ENCODE results near the gene FUT3.
"Not testable (repeated sequence)": the region's sequence is repeated elsewhere in the genome, so short reads cannot be mapped to it uniquely, and the experiment has no call there.

FUT3 gene

DNA sequence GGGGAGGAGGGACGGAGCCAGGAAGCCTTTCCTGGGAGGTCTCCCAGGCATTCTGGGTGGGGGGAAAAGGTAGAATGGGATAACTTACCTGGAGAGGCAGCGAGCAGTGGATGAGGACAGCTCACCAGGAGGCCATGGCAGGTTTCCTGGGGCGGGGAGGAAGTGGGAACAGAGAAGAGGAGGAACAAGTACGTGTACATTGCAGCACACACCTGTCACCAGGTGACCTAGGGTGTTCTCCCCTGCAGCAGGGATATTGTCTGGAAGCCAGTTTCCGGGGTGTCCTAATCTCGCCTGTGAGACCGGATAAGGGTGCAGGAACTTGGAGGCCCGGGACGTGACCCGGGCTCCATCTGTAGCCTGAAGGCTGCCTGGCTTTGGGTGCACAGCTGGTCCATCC is at the start of gene FUT3:
TSS of gene FUT3 (minus strand) at position 148 of the 400 bp plus-strand sequence.
- DNase-seq: no peak

DNA sequence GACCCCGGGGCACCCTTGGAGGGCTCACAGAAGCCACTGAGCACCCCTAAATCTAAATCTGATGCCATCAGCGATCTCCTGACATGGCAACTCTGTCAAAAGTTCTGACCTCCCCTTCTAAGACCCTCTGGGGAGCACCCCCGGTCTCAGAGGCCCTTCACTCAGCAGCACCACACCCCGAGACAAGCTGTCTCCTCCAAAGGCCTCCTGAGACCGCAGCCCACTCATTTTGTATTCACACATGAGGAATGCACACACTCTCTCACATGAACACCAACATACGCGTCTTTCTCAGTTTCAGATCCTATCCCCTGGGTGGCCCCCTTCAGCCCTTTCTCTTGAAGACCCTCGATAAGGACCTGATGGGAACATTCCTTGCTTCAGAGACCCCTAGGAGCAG is 49.7 kb upstream of the FUT3 start:
- no peak for DNase-seq

- no peak for DNase-seq
These were observed 48.7 kb upstream of the FUT3 start for GRCh38 chr19:5899728-5900526.

DNA sequence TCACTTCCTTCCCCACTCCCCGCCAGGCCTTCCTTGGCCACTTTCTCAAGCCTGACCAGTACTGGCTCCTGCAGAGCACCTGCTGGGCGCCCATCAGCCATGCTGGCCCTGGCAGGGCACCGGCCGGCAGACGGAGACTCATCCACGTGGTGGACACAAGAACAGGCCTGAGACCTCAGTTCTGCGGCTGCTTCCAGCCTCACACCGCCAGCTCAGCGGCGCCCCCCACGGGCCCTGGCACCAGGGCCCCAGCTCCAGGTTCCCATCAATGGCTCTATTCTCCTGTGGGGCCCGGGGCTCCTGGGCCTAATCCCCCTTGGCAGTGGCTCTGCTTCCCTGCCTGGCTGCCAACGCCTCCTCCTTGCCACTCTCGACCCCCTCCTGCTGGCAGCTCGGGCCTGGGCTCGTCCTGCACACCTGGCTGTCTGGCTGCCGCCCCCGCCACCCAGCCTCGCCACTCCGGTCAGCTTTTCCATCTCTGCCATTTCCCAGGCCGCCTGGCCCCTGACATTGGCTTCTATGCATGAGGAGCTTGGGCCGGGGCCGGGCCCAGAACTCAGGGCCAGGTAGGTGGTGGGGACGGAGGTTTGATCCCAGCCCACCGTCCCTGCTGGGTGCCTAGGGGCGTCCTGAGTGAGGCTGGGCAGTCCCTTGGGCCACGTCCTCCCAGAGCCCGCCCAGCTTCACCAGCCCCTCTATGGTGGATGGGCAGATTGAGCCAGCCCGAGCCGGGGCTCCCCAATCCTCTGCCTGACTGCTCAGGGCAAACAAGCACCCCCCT is 46.1 kb upstream of the FUT3 start:
- no peak for DNase-seq

GRCh38 chr19:5896365-5897076 is 45.3 kb upstream of the FUT3 start:
- no peak for DNase-seq

GRCh38 chr19:5895890-5896289 is 44.6 kb upstream of the FUT3 start:
- DNase-seq: no peak

DNA sequence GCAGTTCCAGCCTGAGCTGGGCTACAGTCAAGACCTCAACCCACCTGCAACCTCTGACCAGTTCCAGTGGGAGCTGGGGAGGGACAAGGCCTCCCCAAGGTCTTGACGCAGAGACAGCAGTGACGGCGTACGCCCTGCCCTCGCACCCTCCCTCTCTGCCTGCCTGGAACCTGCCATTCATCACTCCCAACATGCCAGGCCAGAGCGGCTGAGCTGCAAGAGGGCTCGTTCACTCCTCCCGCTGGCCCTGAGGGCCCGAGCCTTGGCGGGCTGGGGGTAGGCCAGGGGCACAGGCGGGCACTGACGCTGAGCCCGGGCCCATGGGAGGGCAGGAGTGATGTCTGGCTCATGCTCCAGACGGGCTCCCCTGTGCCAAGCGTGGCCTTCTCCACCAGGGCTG is 44.2 kb upstream of the FUT3 start:
- no peak for DNase-seq

DNA sequence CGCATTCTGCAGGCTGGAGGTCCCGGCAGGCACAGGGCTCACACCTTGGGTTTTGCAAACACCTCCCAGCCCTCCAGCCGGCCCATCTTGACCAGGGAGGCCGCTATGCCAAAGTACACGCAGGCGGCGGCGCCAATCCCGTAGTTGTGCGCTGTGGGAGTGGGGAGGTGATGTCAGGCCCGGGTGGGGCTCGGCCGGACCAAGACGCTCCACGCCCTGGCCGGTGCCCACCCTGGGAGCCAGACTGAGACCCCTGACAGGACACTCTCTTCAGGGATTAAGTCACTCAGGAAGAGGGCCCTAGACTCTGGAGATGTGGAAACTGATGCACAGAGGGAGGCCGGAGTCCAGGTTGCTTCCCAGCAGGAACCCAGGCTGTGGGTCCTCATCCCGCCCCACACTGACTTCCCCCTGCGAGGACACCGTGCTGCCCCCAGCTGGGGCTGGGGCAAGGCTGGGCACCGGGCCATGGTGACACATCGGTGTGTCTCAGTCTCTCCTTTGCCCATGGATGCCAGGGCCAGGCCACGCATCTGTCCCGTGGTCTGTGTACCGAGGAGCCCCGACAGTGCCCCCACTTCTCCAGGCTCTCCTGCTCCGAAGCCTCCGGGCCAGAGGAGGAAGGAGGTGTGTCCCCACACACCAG is 43.6 kb upstream of the FUT3 start:
- no peak for DNase-seq

- DNase-seq: no peak
These were observed 42.9 kb upstream of the FUT3 start for GRCh38 chr19:5893907-5894703.

DNA sequence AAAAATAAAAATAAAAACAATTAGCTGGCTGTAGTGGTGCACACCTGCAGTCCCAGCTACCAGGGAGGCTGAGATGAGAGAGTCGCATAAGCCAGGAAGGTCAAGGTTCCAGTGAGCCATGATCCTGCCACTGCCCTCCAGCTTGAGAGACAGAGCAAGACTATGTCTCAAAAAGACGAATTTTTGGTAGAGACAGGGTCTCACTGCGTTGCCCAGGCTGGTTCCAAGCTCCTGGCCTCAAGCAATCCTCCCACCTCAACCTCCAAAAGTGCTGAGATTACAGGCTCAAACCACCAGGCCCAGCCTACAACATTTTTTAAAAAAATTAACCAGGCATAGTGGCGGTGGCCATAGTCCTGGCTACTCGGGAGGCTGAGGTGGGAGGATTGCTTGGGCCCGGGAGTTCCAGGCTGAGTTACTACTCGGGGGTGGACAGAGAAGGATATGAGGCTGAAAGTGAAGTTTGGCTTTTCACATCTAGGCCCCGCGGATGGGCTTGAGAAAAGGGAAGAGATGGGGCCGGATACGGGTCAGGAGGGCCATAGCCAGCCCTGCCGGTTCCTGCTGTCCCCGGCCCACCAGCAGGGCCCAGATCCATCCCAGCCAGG is 42.2 kb upstream of the FUT3 start:
- DNase-seq: no peak

- DNase-seq: no peak
These were observed 41.6 kb upstream of the FUT3 start for GRCh38 chr19:5892772-5893275.

DNA sequence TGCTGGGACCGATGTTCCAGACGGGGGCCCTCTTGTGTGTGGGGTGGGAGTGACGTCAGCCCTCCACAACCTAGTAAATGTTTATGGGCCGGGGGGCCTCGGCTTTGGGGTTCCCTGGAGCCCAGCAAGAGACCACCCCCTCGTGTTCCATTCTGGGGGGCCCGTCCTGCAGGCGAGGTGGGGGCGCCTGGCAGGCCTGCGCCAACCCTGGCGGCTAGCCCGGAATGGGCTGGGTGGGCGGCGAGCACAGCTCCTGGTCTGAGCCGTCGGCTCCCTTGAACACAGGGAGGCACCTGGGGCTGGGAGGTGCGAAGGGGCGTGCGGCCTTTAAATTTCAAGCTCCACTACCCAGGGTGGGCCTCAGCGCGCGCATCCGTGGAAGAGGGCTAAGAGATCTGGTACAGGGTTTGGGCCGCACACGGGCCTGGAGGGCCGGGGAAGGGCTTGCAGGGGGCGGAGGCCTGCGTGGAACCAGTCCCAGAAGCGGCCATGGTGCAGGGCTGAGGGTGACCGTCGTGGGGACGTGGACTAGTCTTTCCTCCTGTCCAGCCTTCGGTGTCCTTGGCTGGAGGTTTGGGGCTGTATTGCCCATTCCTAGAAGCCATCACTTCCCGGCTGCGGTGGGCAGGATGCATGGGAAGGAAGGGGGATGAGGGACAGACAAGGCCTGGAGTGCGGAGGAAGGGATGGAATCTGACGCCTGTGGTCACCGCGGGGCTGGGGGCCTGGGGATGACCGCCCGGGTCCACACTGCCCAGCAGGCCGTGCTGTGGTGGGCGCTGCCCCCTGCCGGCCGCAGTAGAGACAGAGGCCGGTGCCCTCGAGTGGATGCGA is 40.9 kb upstream of the FUT3 start:
- DNase-seq: no peak

- no peak for DNase-seq
These were observed 40.3 kb upstream of the FUT3 start for GRCh38 chr19:5891572-5891937.

DNA sequence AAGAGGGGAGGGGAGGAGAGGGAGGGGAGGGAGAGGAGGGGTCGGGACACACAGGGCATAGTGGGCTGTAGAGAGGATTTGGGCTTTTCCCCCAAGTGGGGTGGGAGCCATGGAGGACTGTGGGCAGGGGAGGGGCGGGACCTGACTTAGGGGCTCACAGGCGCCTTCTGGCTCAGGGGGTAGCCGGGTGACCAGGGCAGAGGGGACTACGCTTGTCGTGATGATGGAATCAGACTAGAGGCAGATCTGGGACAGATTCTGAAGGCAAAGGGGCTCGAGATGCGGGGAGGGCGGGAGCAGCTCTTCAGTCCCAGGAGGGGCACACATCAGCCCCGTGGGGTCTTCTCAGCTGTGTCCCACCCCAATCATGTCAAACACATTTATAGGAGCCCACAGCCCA is 38.9 kb upstream of the FUT3 start:
- no peak for DNase-seq

DNA sequence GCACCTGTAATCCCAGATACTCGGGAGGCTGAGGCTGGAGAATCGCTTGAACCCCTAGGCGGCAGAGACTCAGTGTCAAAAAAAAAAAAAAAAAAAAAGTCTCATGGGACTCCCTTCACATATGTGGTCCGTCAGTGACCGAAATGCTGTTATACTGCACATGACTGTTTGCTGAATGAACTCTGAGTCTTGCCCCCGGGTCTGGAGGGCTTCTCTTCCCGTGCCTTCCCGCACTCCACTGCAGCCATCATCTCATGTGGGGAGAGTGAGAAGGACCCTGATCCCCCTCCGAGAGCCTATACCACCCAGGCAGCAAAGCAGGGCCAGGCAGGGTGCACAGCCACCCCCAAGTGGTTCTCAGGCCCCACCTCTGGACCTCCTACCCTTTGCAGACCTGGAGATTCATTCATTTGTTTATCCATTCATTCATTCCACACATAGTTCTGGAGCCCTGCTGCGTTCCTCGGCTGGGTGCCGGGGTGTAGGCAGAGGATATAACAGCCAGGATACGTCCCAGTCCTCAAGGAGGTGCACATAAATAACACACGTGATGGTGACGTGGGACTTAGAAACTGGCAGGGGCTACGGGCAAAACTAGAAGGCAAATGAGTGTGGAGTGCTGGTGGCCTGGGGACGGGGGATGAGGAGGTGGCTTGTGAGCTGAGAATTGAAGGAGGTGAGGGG is 38.2 kb upstream of the FUT3 start:
- DNase-seq: no peak

DNA sequence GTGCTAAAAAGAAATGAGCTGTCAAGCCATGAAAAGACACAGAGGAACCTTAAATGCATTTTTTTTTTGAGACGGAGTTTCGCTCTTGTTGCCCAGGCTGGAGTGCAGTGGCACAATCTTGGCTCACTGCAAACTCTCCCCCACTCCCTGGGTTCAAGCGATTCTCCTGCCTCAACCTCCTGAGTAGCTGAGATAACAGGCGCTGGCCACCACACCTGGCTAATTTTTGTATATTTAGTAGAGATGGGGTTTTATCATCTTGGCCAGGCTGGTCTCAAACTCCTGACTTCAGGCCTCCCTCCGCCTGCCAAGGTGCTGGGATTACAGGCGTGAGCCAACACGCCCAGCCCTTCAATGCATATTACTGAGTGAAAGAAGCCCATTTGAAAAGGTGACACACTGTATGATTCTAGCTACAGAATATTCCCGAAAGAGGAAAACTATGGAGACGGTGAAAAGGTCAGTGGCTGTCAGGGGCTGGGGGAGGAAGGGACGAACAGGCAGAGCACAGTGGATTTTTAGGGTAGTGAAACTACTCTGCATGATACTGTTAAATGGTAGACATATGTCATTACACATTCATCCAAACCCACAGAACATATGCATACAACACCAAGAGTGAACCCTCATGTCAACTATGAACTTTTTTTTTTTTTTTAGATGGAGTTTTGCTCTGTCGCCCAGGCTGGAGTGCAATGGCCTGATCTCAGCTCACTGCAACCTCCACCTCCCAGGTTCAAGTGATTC is 33.0 kb upstream of the FUT3 start:
- not testable (repeated sequence) for DNase-seq

DNA sequence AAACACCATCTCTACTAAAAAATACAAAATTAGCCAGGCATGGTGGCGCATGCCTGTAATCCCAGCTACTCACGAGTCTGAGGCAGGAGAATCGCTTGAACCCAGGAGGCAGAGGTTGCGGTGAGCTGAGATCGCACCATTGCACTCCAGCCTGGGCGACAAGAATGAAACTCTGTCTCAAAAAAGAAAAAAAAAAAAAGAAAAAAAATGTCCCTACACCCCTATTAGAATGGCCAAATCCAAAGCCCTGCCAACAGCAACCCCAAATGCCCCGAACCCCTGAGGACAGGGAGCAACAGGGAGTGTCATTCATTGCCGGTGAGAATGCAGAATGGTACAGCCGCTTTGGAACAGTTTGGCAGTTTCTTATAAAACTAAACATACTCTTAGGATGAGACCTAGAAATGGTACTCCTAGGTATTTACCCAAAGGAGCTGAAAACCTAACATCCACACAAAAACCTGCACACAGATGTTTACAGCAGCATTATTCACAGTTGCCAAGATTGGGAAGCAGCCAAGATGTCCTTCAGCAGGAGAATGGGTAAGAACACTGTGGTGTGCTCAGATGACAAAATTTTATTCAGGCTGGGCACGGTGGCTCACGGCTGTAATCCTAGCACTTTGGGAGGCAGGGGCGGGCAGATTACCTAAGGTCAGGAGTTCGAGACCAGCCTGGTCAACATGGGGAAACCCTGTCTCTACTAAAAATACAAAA is 32.1 kb upstream of the FUT3 start:
- DNase-seq: not testable (repeated sequence)

- DNase-seq: no peak
These were observed 31.2 kb upstream of the FUT3 start for GRCh38 chr19:5882421-5882968.

Measured in NCI-H1436 (cell line).